Fibroblast of skin of right quadriceps (primary cell): ENCODE measurements around the gene NAPA.

Source experiments
- DNase-seq: peaks from one replicate; pipeline ENCODE4 v3.0.0-alpha.2; 2013

NAPA gene

DNA sequence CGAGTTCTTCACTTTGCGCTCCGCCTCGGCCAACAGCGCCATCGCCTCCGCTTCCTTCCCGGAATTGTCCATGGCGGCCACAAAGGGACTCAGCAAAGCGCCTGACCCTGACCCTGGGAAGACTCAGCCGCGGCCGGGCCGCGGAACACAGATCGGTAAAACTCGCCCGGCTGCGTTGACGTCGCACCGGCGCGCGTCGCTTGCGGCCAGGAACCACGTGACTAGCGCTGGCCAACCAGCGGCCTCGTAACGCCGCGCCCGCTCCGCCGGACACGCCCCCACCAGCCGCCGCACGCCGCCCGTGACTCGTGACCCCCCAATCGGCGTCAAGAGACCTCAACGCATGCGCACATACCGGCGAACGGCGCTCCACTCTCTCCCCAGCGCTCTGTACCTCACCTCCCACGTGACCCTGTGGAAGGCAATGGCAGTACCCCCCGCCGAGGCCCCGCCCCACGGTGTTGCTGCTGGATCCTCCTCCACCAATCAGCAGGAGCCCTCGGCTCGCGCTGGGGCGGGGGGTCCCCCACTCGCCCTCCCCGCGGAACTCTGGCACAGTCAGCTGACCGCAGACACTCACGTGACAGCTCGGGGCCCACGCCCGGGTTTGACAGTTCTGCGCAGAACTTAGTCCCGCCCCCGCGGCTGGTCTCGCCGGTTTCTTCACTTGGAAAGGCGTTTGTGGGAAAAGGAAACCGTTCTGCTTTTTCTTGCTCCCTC is at the start of gene NAPA:
NAPA (minus strand) TSS at position 195 of the 720 bp plus-strand sequence; CDS start at position 72, 123 bp downstream.
- peak; percentile 100 for DNase-seq

DNA sequence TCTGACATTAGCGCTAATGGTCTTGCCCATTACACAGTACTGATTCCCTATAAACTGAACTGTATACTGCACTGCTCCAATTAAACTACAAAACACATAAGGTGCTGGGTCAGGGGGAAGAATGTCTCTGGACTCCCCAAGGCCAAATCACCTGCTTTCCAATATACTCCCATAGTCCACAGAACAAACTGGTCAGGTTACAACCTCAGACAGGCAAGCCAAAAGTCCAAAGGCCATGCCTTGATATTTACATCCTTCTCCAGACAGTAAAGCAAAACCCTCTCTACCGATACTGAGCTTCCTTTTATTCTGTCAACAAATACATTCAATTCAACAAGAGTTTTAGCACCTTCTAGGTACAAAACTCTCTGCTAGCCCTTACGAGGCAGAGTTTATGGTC is 49.2 kb upstream of the NAPA start:
- no peak for DNase-seq

DNA sequence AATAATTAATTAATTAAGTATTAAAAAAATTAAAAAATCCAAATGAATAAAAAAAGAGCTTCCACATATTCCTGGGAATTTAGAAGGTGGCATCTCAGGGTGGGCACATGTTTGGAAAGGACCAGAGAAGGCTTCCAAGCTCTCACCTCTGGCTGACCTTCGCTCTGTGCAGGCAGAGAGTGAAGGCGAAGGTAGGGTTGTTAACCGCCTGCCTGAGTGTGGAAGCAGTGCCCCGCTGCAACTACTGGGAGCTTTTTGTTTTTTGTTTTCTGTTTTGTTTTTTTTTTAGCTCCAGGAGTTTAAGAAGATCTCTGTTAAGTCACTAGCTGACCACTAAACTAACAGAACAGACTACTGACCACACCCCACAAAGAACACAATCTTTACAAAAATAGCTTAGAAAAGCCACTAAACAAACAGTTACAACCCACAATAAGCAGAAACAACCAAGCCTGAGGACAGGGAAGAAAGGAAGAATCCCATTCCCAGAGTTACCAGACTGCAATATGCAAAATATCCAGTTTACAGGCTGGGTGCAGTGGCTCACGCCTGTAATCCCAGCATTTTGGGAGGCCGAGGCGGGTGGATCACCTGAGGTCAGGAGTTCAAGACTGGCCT is 46.7 kb upstream of the NAPA start:
- DNase-seq, result no peak

DNA sequence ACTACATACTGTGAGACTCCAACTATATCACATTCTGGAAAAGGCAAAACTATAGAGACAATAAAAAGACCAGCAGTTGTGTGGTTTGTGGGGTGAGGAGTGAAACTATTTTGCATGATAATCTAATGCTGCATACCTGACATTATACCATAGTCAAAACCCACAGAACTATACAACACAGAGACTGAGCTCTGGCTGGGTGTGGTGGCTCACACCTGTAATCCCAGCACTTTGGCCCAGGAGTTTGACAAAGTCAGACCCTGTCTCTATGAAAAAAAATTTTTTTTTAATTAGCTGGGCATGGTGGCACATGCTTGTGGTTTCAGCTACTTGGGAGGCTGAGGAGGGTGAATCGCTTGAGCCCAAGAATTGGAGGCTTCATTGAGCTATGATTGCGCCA is 46.1 kb upstream of the NAPA start:
- no peak for DNase-seq

DNA sequence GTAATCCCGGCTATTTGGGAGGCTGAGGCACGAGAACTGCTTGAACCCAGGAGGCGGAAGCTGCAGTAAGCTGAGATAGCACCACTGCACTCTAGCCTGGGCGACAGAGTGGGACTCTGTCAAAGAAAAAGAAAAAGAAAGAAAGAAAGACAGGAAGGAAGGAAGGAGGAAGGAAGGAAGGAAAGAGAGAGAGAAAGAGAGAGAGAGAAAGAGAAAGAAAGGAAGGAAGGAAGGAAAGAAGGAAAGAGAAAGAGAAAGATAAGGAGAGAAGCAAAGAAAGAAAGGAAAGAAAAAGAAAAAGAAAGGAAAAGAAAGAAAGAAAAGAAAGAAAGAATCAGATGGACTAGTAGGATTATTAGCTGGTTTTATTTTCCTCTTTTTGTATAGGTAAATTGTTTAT is 35.3 kb upstream of the NAPA start:
- no peak for DNase-seq

DNA sequence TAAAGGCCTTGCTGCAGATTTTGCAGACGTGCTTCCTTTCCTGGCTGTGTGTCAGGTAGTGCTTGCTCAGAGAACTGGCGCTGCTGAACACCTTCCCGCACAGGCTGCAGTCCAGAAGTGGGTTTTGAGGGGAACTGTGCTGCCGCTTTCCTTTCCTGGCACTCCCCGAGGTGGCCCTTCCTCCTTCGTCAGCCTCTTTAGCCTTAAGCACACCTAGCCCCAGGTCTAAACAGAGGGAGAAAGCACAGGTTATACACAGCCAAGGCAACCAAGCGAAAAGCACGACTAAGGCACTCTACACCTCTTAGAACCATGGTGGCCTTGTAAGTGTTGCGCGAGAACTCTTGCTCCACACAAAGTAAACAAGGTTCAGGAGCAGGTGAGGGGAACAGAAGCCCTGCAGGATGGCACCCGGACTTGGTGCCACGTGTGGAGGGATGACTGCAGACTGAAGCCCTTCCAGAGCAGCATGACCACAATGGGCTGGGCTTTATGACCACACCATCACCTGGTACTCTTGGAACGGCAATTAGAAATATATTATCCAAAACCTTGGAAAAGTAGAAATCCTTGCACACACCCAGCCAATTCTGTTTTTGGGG is 34.5 kb upstream of the NAPA start:
- DNase-seq, result no peak

DNA sequence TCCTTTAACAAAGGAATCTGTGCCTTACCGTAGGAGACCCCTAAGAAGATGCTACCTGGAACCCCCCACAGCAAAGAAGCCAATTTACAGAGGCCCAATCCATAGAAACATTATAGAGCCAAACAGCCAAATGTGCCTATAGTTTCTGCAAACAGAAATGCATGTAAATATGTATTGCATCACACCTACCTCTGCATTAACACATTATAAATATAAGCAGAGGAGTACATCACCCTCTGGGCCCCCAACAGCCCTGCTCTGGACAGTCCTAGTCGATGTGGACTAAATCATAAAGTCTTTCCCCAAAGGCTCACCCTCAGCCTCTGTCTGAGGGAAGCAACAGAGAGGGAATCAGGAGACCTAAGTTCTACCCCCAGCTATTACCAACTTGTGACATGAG is 32.3 kb upstream of the NAPA start:
- no peak for DNase-seq

DNA sequence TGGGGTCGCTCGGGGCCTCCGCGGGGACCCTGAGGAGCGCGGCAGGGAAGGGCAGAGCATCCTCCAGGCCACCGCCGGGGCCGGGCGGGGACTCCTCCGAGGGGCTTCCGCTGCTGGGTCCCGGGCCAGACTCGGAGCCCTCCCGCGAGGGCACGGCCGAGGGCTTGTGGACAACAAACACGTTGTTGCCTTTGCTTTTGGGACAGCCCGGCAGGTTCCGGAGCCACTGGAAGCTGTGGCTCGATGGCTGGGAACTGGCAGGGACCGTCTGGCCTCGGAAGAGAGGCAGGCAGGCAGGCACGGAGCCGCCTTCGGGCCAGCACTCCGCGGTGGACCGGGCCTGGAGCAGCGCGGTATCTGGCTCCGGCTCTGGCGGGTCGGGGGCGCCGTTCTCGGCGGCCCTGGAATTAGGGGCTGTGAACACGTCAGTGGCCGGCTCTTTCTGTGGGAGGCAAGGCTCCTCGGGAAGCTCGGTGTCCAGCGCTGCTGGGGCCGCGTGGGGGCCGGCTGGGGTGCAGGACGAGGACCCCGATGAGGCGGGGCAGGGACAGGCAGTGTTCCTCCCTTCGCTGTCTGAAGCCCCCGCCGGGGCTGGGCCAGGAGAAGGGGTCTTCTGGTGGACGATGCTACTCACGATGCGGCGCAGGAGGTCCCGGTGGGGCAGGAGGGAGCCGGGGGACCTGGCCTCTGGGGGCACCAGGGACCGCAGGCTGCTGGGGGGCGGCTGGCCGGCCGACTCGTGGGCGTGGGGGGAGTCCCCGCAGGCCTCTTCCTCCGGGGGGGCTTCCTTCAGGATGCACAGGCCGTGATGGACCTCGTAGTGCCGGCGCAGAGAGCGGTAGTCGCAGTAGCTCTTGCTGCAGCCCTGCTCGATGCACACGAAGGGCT is 30.4 kb upstream of the NAPA start:
- no peak for DNase-seq

DNA sequence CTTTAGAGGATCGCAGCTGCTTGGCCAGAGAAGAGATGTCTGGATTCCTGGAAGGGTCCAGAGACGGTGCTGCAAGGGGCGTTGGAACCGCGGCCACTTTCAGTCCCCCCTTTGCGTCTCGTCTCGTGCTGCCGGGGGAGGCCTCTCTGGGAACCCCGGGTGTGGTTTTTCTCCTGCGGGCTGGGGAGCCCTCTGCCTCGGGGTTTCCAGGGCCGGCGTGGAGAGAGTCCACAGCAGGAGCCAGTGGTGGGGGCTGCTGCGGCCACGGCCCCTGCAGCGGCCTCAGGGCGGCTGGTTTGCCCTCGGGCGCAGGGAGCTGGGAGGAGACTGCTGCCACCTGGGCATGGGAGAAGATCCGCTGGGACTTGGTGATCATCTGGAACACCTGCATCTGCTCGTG is 29.6 kb upstream of the NAPA start:
- DNase-seq, result no peak

DNA sequence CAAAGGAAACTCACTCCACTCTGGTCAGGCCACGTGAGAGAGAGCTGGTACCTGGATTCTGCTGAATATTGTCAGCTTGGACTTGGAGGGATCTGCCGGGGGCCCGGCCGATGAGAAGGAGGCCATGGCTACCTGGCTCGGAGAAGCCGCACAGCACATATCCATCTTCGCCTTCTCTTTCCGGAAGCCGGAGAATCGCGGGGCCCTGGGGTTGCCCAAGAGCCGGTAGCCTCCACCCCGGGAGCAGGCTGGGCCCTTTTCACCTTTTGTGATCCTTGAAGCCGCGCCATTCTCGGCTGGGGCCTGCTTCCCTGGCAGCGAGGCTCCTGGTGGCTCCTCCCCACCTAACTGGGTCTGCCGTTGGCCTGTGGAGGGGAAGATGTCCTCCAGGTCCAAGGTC is 29.2 kb upstream of the NAPA start:
- no peak for DNase-seq

DNA sequence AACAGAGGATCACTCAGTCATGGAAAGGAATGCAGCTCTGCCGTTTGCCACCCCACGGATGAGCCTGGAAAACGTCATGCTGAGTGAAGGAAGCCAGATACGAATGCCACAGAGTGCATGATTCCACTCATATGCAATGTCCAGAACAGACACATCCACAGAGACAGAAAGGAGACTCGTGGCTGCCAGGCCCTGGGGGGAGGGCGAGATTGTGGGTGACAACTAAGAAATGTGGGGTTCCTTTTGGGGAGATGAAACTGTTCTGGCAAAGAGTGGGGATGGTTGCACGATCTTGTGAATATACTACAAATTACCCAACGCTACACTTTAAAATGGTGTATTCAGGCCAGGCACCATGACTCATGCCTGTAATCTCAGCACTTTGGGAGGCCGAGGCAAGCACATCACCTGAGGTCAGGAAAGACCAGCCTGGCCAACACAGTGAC is 27.2 kb upstream of the NAPA start:
- DNase-seq, result peak; percentile 40

DNA sequence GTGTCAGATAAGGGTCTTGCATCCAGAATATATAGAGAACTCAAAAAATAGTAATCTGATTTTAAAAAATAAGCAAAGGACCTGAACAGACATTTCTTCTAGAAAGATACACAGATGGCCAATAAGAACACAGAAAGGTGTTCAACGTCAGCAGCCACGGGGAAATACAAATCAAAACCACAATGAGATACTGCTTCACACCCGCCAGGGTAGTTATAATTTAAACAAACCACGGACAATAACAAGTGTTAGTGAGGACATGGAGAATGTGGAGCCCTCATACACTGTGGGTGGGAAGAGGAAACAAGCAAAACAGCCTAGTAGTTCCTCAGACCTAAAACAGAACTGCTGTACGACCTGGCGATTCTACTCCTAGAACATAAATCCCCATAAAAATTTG is 26.7 kb upstream of the NAPA start:
- no peak for DNase-seq

DNA sequence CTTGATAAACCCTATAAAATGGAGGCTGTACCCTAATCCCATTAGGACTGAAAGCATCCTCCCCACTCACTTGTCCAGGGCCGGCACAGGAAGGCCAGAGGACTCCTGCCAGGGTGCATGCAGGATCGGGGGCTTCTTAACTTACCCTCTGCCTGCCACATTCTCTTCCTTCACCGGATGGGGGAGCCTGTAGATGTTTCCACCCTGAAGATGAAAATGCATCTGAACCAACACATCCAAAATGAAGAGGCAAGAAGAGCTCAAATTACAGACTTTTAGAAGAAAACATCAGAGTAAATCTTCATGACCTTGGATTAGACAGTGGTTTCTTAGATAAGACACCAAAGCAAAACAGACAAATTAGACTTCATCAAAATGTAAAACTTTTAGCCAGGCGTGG is 25.9 kb upstream of the NAPA start:
- peak; percentile 57 for DNase-seq

DNA sequence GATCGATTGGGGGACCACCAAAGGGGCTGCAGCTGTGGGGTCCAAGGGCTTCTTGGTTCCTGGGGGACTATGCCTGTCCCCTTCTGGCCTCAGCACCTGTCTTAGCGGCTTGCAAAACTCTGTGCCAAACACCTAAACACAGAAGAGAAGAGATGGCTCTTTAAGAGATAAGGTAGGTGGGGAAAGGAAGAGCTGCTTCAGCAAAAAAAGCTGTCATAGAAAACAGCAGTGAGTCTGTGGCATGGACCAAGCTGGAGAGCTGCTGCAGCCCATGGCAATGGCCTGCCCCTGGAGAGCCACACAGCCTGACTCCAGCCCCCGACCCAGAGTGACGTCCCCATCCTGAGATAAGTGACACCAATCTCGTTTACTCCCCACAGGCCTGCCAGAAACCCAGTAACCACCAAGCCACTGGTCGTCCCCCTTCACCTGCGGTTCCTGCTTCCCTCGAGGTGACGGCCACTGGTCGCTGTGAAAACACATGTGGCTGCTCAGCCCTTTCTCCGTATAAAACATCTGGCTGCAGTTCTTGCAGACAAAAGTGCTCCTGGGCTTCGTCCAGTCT is 25.0 kb upstream of the NAPA start:
- no peak for DNase-seq

DNA sequence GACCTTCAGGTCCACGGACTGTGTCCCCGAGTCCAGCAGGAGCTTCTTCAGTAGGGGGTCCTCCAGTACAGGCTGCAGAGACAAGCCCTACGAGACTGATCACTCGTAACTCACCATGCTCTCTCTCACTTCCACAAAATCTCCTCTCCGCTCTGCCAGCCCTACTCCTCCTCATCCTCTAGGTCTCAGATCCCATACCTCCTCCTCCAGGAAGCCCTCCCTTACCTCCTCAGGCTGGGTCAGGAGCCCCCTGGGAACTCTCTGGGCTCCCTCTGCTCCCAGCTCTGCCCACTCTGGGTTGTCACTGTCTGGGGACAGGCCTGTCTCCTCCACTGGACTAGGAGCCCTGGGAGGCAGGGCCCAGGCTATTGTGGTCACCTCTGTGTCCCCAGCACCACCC is 23.9 kb upstream of the NAPA start:
- DNase-seq, result no peak

DNA sequence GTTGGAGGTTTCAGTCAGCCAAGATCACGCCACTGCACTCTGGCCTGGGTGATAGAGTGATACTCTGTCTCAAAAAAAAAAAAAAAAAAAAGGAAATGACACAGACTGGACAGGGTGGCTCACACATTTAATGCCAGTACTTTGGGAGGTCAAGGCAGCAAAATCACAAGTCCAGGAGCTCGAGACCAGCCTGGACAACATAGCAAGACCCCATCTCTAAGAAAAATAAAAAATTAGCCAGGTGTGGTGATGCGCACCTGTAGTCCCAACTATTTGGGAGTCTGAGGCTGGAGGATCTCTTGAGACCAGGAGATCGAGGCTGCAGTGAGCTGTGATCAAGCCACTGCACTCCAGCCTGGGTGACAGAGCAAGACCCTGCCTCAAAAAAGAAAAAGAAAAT is 22.6 kb upstream of the NAPA start:
- no peak for DNase-seq

DNA sequence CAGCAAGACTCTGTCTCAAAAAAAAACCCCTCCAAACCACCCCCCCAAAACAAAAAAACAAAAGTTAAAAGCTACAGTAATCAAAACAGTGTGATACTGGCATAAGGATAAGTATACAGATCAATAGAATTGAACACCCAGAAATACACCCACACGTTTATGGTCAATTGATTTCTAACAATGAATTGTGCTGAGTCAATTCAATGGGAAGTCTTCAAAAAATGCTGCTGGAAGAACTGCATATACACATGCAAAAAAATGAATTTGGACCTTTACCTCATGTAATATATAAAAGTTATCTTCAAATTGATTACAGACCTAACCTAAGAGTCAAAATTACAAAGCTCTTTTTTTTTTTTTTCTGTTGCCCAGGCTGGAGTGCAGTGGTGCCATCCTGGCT is 19.8 kb upstream of the NAPA start:
- no peak for DNase-seq

DNA sequence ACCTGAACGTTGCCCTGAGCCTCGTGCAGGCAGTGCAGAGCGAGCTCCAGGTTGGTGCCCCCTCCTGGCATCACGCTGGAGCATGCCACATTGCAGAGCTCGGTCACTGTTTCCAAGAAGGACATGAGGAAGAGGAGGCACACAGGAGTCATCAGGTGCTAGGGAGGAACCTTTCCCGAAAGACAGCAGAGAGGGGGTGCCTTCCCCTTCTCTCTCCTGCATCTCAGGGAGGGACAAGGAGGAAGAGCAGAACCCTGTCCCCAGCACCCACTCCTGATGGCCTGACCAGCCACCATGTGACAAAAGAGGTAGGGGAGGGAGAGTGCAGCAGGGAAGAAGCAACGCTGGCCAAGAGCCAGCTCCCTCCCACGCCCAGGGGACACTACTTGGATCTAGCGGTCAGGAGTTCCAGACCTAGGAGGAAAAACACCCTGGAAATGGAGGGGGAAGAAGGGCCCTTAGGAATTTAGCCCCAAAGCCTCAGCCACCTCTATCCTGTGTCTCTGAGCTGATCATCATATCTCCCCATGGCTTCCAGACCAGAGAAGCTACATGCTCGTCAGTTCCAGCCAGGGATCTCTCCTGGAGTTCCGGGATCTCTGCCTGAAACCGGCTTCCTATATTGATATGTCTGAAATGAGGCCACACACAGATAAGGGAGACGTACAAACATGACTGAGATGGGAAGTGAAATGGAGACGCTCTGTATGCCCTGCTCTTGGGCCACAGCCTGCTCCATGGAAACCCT is 17.0 kb upstream of the NAPA start:
- no peak for DNase-seq

DNA sequence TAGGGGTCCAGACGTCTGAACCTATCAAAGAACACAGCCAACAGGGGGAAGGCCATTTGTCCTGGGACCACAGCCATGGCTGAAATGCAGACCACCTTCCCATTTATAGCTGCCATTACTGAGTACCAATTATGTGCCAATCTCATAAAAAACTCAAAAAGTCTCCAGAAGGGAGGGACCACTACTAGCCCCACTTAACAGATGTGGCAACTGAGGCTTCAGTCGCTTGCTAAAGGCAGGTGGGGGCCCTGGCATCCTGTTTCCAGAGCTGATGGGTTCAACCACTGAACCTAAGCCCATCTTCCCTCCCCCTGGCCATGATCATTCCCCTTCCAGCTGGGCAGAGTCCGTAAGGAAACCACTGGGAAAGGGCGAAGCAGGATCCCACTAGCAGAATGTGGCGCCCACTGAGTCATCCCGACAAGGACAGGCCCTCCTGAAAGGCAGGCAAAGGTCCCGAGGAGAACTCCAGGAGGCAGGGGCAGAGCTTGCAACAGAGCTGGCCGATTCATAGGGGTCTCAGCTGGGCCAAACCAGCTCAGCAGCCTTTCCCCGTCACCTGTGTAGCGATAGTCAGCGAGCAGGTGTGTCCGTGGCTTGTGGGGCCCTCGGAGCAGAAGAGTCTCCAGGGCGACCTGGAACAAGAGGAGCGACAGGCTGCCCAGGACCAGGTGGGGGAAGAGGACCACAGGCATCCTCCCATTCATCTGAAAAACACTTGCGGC is 14.3 kb upstream of the NAPA start:
- DNase-seq, result no peak

DNA sequence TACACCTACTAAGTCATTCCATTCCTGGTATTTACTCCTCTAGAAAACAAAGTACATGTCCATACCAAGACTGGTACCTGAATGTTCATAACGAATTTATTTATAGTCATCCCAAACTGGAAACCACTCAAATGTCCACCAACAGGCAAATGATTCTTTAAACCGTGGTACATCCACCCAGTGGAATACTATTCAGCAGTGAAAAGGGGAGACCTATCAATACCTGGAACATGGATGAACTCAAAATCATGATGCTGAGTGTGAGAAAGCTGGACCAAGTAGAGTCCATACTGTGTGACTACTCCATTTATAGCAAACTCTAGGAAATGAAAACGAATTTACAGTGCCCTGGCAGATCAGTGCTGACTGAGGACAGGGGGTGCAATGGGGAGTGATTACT is 11.9 kb upstream of the NAPA start:
- DNase-seq, result no peak

DNA sequence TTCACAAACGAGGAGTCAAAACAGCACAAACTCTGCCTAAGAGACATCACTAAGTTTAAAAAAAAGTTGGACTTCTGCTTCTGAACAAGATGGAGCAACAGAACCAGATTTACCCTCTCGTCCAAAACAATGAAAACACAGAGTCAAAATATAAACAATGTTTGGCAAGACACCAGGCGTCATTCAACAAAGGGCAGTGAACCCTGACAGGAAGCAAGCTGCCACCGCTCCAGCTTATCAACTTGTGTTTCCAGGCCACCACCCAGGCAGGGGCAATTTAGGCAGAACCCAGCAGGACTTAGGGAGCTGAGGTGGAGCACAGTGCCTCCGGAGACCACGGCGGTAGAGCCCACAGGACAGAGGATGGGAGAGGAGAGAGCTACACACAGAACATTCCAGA is 8.6 kb upstream of the NAPA start:
- DNase-seq, result no peak
